ENCODE measurements around the gene ZBTB14.

GRCh38 chr18:5285326-5285725 is 10.2 kb downstream of the ZBTB14 start:
- TF ChIP-seq BHLHE40 (IDR thresholded peaks at IDR 0.05; ENCODE audit: borderline replicate concordance) (no peak), CTBP1 (IDR thresholded peaks at IDR 0.05; ENCODE audit: borderline replicate concordance) (no peak), FOXM1 (IDR thresholded peaks at IDR 0.05; ENCODE audit: borderline replicate concordance) (no peak), FOXK2 (IDR thresholded peaks at IDR 0.05) (no peak), ELF4 (IDR thresholded peaks at IDR 0.05) (no peak), ZNF384 (IDR thresholded peaks at IDR 0.05) (no peak), FOXA1 (IDR thresholded peaks at IDR 0.05) (no peak), PKNOX1 (IDR thresholded peaks at IDR 0.05) (no peak), SP1 (IDR thresholded peaks at IDR 0.05) (no peak)

All from HEK293T (cell line).